ENCODE results near the gene DNAJB6.

Gene DNAJB6

DNA sequence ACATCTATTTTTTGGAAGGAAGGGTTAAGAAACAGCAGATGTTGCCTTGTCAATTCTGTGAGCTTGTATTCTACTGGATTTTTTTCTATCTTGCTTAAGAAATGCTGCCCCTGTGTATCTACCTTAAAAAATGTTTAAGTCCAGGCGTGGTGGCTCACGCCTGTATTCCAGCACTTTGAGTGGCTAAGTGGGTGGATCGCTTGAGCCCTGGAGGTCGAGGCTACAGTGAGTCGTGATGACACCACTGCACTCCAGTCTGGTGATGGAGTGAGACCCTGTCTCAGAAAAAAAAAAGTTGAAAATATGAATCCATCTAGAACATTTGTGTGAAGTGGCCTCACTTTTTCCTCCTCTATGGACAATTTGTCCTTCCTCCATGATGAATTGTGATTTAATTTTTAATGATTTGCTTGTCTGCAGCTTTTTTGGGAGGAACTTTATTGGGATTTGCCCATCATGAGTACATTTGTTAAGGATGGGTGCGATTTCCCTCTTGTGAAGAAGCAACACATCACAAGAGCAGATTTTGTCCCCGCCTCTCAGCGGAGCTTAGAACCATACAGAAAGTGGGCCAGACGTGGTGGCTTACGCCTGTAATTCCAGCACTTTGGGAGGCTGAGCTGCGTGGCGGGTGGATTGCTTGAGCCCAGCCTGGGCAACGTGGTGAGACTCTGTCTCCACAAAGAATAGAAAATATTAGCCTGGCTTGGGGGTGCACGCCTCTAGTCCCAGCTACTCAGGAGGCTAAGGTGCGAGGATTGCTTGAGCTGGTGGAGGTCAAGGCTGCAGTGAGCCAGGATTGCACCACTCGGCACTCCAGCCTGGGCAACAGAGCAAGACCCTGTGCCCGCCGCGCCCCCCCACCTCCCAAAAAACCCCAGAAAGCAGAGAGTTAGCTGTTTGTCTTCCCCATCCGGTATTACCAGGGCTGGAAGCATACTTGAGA is 57.7 kb downstream of the DNAJB6 start:
- in situ Hi-C loops (cut with HindIII; ENCODE audit: low sequenced_read_pairs) = no loop called here

DNA sequence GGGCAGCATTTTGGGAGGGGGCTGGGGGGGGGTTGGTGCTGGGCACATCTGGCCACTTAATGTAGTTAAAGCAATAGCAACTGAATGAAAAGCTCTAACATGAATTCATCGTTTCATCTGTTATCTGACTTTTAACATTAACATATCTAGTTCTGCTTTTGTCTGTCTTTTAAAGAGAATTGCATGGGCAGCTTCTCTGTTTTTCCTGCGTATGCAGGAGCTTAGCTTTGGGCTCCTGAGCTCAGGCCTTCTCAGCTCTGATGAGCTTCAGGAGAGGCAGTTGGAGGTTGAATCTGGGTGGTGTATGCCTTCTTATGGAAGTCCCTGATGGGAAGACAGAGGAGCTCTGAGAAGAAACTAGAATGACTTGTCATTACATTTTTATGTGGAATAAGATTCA is 58.4 kb downstream of the DNAJB6 start:
- in situ Hi-C loops (cut with HindIII; ENCODE audit: low sequenced_read_pairs) = no loop called here

DNA sequence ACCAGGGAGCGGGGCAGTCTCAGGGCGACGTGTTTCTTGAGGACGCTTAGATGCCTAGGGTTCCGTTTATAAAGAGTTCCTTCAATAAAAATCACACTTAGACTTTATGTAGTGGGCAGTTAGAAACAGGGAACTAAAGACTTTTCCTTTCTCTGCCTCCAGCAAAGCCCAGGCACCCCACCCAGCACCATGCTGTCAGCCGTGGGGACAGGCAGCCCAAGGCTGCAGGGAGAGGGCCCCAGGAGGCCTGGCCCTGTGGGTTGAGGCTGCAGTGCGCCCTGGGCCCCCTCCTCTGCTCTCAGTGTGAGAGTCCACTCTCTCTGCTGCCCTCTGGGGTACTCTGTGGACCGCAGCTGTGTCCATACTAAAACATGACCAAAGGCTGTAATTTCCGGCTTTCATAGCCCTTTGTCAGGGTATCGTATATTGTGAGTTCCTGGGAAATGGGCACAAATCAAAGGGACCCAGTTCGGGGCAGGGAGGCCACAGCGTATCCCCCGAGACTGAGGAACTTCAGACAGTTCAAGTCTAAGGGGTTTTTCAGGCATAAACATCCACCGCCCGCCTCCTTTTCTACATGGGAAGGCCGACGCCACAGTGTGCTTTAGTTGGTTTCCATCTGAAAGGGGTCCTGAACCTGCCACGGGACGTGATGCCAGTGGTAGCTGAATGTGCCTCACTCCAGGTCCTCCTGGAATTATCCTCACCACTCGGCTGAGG is 59.7 kb downstream of the DNAJB6 start:
- in situ Hi-C loops (cut with HindIII; ENCODE audit: low sequenced_read_pairs) = no loop called here

DNA sequence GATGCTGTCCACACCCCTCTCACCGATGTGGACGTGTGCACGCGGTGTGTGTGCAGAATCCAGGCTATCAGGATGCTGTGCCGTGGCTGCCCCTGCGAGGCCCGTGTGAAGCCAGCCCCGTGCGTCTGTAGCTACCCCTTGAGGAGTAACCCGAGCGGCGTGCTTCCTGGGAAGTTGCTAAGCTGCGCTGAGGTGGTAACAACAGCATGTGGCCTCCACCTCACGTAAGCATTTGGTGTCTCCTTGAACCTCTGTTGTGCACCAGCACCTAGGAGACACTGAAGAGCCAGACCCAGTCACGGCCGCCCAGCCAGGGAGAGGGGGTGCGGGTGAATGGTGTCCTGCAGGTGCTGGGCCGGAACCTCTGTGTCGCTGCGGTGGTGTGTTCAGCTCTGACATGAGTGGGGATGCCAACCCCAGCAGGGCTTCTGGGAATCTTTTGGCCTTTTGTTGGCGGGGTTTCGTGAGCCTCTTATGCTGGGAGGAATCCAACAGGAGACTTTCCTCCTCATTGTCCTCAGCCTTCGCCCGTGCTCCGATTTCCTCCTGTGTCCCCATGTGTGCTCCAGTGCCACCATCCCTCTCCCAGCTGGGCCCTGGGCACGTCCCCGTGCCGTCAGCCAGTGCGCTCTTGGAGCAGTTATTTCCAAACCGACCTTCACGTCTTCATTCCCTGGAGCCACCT is 60.4 kb downstream of the DNAJB6 start:
- in situ Hi-C loops (cut with HindIII; ENCODE audit: low sequenced_read_pairs) = no loop called here

DNA sequence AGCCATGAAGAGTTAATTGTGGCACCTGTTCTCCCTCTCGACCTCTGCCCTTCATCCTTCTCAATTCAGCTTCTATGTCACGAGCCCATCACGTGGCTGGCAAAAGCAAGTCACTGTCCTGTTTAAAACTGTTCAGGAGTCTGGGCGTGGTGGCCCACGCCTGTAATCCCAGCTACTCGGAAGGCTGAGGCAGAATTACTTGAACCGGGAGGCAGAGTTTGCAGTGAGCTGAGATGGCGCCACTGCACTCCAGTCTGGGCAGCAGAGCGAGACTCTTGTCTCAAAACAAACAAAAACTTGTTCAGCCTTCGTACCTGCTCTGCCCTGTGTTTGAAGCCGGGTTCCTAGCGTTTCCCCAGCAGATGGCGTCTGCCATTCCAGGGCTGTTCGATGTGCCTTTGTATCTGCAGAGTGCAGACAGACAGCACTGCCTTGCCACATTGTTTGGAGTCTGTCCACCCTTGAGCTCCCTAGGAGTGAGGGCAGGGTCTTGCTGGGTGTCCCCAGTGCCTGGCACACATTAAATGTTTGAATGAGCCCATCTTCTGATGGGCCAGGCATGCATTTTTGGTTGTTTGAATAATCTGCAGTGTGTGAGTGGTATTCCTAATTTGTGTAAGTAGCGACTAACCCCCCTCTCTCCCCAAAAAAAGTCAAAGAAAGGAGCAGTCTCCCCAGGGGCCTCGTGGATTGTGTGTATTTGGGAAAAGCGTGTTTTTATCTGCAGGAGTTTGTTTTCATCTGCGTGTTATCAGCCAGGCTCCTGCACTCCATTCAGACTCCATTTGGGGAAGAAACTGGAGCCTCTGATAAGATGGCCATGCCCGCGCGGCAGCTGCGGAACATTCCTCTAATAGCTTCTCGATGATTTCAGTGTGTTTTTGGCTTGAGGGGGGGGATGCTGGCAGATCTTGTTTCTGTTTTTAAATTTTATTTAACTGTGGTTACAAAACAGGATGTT is 61.2 kb downstream of the DNAJB6 start:
- in situ Hi-C loops (cut with HindIII; ENCODE audit: low sequenced_read_pairs) = no loop called here

DNA sequence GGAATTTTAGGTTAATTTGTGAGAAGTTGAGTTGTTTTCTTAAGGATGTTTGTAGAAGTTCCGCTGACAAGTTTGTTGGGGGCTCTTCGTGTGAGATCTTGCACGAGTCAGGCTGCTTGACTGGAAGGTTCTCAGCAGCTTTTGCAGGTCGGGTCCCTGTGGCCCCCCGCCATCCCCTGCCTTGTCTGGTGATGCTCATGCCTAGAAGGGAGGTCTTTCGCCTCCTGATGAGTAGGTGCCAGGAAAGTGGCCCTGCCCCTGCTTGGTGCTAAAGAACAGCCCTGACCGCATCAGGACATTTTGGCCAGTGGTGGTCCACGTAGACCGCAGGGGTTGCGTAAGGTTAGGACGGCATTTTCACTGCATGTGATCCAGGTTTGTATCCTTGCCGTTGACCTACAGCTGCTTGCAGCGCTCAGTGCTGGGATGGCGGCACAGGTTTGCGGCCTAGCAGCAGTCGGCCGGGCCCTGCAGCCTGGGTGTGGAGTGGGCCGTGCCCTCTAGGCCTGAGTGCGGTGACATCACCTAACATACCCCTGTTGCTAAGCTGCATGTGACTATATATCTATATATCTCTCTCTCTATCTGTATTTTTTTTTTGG is 62.4 kb downstream of the DNAJB6 start:
- in situ Hi-C loops (cut with HindIII; ENCODE audit: low sequenced_read_pairs) = no loop called here

DNA sequence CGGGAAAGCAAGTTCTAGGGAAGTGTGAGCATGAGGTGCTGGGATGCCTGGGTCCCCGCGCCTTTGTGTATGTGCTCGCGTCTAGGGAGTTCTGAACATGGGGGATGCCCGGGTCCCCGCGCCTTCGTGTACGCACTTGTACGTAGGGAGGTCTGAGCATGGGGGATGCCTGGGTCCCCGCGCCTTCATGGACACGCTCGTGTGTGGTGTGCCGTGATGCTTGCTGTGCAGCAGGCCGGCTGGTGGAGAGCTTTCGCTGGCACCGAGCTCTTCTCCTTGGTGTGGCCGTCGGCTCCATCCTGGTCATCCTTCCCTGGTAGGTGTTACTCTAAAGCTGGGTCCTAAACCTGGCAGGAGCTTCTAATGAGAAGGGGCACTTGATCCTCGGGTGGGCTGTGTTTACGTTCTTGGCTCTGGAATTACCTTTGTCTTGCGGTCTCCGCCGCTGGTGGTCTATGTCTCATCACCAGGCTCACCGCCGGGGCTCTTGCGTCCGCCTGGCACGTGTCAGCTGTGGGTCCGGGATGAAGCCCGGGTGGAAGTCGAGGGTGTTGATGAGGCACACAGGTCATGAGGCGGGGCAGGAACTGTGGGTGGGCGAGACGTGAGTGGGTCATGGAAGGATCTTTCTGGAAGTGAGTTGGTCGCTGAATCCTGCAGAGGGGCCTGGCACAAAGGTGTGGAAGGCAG is 63.5 kb downstream of the DNAJB6 start:
- in situ Hi-C loops (cut with HindIII; ENCODE audit: low sequenced_read_pairs) = no loop called here

DNA sequence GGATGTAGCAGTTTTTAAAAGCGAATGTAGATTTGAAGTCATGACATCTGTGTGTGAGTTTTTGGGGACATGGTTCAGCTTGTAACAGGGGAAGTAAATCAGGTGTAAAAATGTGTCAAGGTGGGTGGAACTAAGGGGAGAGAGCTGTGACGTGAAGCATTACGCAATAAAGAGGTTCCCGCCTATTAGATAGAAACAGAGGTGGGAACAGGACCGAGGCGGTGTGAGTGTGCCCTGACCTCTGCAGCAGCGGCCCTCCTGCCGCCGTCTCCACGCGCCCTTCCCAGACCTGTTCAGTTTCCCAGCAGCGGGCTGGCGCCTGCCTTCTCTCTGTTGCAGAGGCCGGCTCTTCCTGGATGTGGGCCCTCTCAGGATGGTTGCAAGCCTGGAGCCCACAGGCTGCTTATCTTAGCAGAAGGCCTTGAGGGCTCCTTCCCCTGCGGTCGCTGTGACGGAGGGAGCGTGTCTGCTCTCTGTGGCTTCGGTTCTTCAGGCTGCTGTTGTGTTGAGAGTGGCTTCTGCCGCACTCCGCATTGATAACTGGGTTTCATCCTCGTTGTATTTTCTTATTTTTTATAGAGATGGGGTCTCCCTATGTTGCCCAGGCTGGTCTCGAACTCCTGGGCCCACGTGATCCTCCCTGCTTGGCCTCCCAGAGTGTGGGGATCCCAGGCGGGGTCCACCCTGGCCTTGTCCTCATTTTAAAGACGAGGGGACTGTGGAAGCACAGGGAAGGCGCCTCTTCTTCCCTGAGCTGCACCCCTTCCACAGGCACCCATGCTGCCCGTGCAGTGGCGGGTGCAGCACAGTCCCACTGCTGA is 65.0 kb downstream of the DNAJB6 start:
- in situ Hi-C loops (cut with HindIII; ENCODE audit: low sequenced_read_pairs) = no loop called here

DNA sequence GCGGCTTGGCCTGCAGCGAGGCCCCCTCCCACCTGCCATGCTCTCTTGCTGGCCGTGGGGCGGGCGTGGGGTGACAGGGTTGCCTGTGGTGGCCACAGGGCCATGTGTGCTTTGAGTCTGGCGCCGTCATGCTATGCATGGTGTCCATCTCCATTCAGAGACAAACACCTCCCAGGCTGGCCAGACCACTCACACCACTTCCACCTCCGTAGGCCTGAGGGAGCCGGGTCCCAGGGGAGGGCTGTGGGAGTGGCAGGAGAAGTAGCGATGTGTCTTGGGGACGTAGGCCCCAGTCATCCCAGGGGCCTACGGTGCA is 65.5 kb downstream of the DNAJB6 start:
- in situ Hi-C loops (cut with HindIII; ENCODE audit: low sequenced_read_pairs) = no loop called here

DNA sequence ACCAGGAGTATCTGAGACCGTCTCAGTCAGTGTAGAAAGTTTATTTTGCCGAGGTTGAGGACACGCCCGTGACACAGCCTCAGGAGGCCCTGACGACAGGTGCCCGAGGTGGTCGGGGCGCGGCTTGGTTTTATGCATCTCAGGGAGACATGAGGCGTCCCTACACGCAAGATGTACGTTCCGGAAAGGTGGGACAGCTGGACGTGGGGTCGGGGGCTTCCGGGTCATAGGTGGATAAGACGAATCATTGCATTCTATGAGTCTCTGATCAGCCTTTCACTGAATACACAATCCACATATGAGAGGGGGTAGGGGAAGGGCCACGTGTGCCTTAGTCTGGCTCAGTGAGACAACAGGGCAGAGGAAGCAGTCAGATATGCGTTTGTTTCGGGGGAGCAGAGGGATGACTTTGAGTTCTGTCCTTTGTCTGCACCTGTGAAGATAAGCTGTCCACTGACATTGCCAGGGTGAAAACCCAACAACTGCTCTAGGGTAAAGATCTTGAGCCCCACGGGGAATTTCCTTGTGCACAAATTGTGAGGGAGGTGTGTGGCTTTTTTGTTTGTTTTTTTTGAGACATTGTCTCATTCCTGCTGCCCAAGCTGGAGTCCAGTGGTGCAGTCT is 66.2 kb downstream of the DNAJB6 start:
- in situ Hi-C loops (cut with HindIII; ENCODE audit: low sequenced_read_pairs) = no loop called here

DNA sequence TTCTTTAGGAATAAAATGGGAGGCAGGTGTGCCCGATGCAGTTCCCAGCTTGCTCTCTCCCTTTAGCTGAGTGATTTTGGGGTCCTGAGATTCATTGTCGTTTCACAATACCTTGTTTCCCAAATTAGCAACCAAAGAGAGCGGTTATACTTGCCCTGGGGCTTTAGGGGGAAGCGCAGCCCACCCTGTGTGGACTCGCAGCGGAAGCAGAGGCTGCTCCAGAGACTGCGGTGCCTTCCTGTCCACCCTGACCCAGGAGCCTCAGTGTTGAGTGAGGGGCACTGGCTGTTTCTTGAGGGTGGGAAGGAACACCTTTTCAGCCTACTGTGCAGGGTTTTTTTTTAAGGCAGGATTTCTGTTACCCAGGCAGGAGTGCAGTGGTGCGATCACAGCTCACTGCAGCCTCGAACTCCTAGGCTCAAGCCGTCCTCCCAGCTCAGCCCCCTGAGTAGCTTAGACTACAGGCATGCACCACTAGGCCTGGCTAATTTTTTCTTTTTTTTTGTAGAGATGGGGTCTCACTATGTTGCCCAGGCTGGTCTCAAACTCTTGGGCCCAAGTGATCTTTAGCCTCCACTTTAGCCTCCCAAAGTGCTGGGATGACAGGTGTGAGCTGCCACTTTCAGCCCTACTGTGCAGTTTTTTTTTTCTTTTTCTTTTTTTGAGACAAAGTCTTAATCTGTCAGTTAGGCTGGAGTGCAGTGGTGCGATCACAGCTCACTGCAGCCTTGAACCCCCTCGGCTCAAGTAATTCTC is 67.0 kb downstream of the DNAJB6 start:
- in situ Hi-C loops (cut with HindIII; ENCODE audit: low sequenced_read_pairs) = no loop called here

DNA sequence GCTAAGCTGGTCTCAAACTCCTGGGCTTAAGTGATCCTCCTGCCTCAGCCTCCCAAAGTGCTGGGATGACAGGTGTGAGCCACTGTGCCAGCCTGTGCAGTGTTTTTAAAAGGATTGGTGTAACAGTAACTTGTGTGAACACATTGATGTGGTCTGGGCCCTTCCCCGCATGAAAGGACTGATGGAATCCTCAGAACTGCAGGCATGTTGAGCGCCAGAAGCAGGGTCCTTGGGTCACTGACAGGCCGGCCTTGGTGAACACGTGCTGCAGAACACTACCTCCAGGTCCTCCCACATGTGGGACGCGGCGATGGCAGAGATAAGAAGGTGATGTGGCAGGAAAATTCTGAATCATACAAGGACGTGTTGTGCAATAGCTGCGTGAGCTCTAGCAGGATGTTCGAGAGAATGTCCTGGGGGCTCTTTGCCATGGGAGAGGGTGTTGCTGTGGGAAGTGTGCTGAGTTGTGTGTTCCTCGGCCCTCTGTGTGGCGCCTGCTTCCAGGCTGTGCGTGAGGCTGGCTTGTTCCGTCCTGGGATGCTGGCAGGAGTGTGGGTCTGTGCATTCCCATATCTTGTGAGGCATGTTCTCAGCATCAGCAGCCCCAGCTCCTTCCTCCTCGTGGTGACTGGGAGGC is 68.2 kb downstream of the DNAJB6 start:
- in situ Hi-C loops (cut with HindIII; ENCODE audit: low sequenced_read_pairs) = no loop called here

DNA sequence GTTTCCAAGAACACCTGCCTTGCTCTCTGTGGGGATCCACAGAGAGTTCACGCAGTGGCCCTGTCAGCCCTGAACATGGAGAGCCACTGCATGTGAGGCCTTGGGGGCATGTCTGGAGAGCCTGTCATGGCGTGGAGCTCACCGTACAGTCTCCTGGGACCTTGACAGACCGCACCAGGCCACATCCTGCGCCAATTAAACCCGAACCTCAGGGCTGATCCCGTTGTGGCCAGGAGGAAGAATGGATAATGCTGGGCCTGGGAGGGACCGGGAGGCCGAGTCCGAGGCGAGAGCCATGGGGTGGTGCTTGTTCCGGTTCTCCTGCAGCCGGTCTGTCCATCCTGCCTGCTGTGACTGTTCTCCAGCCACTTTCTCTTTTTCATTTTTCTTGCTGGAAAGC is 68.7 kb downstream of the DNAJB6 start:
- in situ Hi-C loops (cut with HindIII; ENCODE audit: low sequenced_read_pairs) = no loop called here

DNA sequence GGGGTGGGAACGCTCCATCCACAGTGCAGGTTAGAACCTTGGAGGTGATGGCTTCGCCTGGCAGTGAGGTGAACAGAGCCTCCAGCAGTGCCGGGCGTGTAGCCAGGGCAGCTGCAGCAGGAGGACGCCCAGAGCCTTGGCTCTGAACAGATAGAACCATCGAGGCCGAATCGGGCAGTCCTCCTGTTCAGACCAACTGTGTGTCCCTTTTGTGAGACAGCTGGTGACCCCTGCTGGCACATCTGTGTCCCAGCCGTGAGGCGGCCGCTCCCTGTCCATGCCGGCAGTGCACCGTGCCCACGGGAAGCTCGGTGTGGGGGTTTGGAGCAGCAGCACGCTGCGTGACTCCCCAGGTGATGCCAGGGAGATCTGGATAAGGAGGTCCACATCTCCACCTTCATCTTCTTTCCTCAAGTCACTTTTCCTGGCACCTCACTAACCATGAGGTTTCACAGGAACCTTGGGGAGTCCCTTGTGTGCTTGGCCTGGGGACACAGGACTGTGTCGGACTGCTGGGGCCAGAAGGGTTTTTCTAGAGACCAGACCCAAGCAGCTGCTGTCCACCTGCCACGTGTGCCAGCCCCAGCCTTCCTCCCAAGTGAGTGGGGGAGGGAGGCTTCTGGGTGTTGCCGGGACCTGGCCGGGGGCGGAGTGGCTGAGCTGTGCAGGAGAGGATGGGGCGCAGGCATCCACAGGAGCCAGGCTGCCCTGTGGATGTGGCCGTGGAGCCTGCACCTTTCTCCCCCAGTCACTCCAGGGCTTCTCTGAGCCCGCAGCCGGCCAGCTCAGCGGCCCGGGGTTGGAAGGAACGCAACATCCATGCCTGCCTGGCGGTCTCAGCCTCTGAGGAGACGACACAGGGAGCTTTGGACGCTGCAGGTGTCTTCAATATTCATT is 69.4 kb downstream of the DNAJB6 start:
- in situ Hi-C loops (cut with HindIII; ENCODE audit: low sequenced_read_pairs) = no loop called here

DNA sequence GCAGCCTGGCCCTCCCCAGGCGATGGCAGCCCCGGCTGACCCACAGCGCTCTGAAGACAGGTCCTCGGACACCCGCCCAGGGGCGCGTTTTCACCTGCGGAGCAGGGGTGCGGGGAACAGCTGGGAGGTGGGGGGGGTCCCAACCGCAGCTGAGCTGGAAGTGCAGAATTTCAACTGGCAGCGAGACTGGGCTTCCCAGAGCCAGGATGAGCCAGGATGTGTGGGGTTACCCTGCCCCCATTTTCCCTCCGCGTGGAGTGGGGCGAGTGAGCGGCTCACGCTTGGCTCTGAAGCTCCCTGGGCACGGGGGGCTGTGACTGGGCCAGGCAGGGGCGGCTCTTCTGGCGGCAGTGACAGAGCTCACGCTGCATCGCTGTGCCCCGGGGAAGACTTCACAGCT is 70.2 kb downstream of the DNAJB6 start:
- in situ Hi-C loops (cut with HindIII; ENCODE audit: low sequenced_read_pairs) = no loop called here
